ENCODE data around the gene TMEM11.

DNA sequence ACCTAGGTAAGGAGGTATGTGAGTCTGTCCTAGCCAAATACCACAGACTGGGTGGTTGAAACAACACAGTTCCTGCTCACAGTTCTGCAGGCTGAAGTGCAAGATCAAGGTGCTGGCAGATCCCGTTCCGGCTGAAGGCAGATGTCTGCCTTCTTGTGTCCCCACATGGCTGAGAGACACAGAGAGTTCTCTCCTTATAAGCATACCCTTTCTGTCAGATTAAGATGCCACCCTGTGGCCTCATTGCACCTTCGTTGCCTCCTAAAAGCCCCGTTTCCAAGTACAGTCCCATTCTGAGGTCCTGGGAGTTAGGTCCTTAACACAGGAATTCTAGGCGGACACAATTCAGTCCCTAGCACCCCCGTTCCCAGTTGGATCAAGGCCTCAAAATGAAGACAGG lies 9.1 kb upstream of the TMEM11 start:
- TF ChIP-seq, protein P1, sequence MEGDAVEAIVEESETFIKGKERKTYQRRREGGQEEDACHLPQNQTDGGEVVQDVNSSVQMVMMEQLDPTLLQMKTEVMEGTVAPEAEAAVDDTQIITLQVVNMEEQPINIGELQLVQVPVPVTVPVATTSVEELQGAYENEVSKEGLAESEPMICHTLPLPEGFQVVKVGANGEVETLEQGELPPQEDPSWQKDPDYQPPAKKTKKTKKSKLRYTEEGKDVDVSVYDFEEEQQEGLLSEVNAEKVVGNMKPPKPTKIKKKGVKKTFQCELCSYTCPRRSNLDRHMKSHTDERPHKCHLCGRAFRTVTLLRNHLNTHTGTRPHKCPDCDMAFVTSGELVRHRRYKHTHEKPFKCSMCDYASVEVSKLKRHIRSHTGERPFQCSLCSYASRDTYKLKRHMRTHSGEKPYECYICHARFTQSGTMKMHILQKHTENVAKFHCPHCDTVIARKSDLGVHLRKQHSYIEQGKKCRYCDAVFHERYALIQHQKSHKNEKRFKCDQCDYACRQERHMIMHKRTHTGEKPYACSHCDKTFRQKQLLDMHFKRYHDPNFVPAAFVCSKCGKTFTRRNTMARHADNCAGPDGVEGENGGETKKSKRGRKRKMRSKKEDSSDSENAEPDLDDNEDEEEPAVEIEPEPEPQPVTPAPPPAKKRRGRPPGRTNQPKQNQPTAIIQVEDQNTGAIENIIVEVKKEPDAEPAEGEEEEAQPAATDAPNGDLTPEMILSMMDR (IDR thresholded peaks at IDR 0.05) = no peak
- no peak for TF ChIP-seq POLR2A (IDR thresholded peaks at IDR 0.05)

Measured in Peyer's patch (tissue), 4 donors.